ENCODE results near the gene COL4A1.
A peak's percentile ranks its signal among the peaks of the same experiment; 100 is the strongest.

The COL4A1 gene

GRCh38 chr13:110340812-110341444 is 34.0 kb upstream of the COL4A1 start:
- DNase-seq: peak; percentile 81

- DNase-seq: no peak
These were observed 33.1 kb upstream of the COL4A1 start for GRCh38 chr13:110339975-110340550.

- DNase-seq: no peak
These were observed 32.3 kb upstream of the COL4A1 start for GRCh38 chr13:110339263-110339662.

GRCh38 chr13:110338441-110339101 is 31.6 kb upstream of the COL4A1 start:
- no peak for DNase-seq

GRCh38 chr13:110337247-110337646 is 30.3 kb upstream of the COL4A1 start:
- no peak for DNase-seq

GRCh38 chr13:110336681-110337080 is 29.7 kb upstream of the COL4A1 start:
- DNase-seq: no peak

- no peak for DNase-seq
These were observed 29.2 kb upstream of the COL4A1 start for GRCh38 chr13:110336108-110336507.

GRCh38 chr13:110334841-110335490 is 28.0 kb upstream of the COL4A1 start:
- no peak for DNase-seq

GRCh38 chr13:110334256-110334655 is 27.3 kb upstream of the COL4A1 start:
- no peak for DNase-seq

GRCh38 chr13:110333837-110334236 is 26.9 kb upstream of the COL4A1 start:
- DNase-seq: no peak

- no peak for DNase-seq
These were observed 25.8 kb upstream of the COL4A1 start for GRCh38 chr13:110332750-110333149.

- no peak for DNase-seq
These were observed 24.4 kb upstream of the COL4A1 start for GRCh38 chr13:110331362-110331761.

GRCh38 chr13:110330491-110331011 is 23.6 kb upstream of the COL4A1 start:
- DNase-seq: no peak

GRCh38 chr13:110329798-110330461 is 23.0 kb upstream of the COL4A1 start:
- no peak for DNase-seq

GRCh38 chr13:110329258-110329657 is 22.3 kb upstream of the COL4A1 start:
- no peak for DNase-seq

- no peak for DNase-seq
These were observed 21.6 kb upstream of the COL4A1 start for GRCh38 chr13:110328573-110328972.

- DNase-seq: no peak
These were observed 20.2 kb upstream of the COL4A1 start for GRCh38 chr13:110327051-110327721.

- DNase-seq: no peak
These were observed 19.4 kb upstream of the COL4A1 start for GRCh38 chr13:110326263-110326904.

GRCh38 chr13:110324026-110324749 is 17.2 kb upstream of the COL4A1 start:
- no peak for DNase-seq

- no peak for DNase-seq
These were observed 16.4 kb upstream of the COL4A1 start for GRCh38 chr13:110323172-110323891.

GRCh38 chr13:110322828-110323171 is 15.8 kb upstream of the COL4A1 start:
- DNase-seq: no peak

Measured in stimulated activated CD4-positive, alpha-beta T cell treated with anti-CD3 and anti-CD28 coated beads, Interleukin-15, amount 100 ng/mL, for 24 hours (primary cell).